Ovary (tissue), 9 donors: Measurements from ENCODE around the gene PSMA2. TPM values are rescaled to one million over a fixed set of nuclear protein-coding genes. Genes with fewer than 3 reads are reported as not detected.

Experiments
- DNase-seq, 5 donors: peaks; one replicate each; pipeline ENCODE4 v3.0.0-alpha.2; 2019 to 2020
- H3K27ac ChIP-seq, 2 donors: fragments of 200-600 bp; one replicate each; pipeline versions ENCODE4 v1.5.1 to v1.8.0; 2019 to 2022
- H3K27me3 ChIP-seq: fragments of 200-600 bp; one replicate; pipeline ENCODE4 v1.8.0; 2022
- H3K36me3 ChIP-seq: fragments of 200-600 bp; sonication (generic); one replicate; pipeline ENCODE4 v1.5.1; 2019
- H3K4me1 ChIP-seq: one replicate; pipeline ENCODE4 v1.8.1; 2013; ENCODE audit warnings: mild to moderate bottlenecking, moderate library complexity; ENCODE audit not compliant: insufficient read depth
- H3K4me3 ChIP-seq: fragments of 200-600 bp; sonication (generic); one replicate; pipeline ENCODE4 v1.5.1; 2017
- H3K9me3 ChIP-seq, 2 donors: fragments of 200-600 bp in 1 of 2; sonication (generic) in 1 of 2; one replicate each; pipeline versions ENCODE4 v1.5.1 to v1.8.1; 2013 to 2019; ENCODE audit warnings: mild to moderate bottlenecking in 1 of 2, moderate library complexity in 1 of 2
- CTCF ChIP-seq, 3 donors: fragments of 450-650 bp in 2 of 3; fragments of 200-600 bp in 1 of 3; IDR thresholded peaks; one replicate each; pipeline versions ENCODE4 v1.5.1 to v1.8.0; 2016 to 2022; ENCODE audit warnings: antibody characterized with exemption in 3 of 3, mild to moderate bottlenecking in 1 of 3
- EP300 ChIP-seq: sonication (generic); formaldehyde crosslinking; IDR thresholded peaks from one replicate; pipeline ENCODE4 v1.6.1; 2017; ENCODE audit warnings: antibody characterized with exemption
- POLR2A ChIP-seq: fragments of 450-650 bp; IDR thresholded peaks from one replicate; pipeline ENCODE4 v1.6.1; 2017; ENCODE audit warnings: antibody characterized with exemption, mild to moderate bottlenecking, moderate library complexity
- WGBS, 3 donors: extraction: QIAGEN DNeasy Blood & Tissue Kit in 1 of 3; methylation state at CpG; one replicate each; pipeline versions ENCODE4 v1.1.5 to v1.1.7; 2013 to 2017; 5-methylcytosine and 5-hydroxymethylcytosine counted together
- intact Hi-C, 4 donors: fragments of 100-400 bp; cut with DNase I; formaldehyde crosslinking; loops; one replicate each; pipeline versions ENCODE4 v1.11.0 to v1.15.1; 2022 to 2023
- polyA plus RNA-seq, 2 donors: library from polyadenylated mRNA; stranded (reverse); fragments of 200-250 nt in 1 of 2; fragments of 350-450 nt in 1 of 2; fragmentation: Illumina TruSeq in 1 of 2; extraction: RNeasy Lipid Tissue Mini Kit (QIAGEN cat#74804) in 1 of 2; gene quantifications; one replicate each; pipeline ENCODE4 v1.2.3, GENCODE V29; 2013 to 2014
- total RNA-seq, 7 donors: library from RNA; depleted of rRNA in 2 of 7; stranded (reverse); fragments of >200 nt in 2 of 7; fragmentation: NEBNext Ultra II Directional in 3 of 7; extraction: Animal tissue kit (Norgen Biotek cat#: 25700) in 3 of 7; gene quantifications; one replicate each; pipeline versions ENCODE4 v1.1.0 to v1.2.4, GENCODE V29; 2016 to 2023
- donor health status: DM: no; HTN: no; CAD: no; lungs with moderate emphysema.
- donor health status: DM: no; HTN: no; CAD: no.
- donor health status: Bipolar disorder and iron deficiency.
- donor health status: DM: yes; HTN: yes; CAD: no.
- donor health status: DM: no; HTN: no; CAD: no.
- donor health status: DM: yes; HTN: yes; CAD: no.

The PSMA2 gene
- total and polyA plus RNA-seq, 9 donors, result 43.6 to 79.0 (median 53.7) TPM

GRCh38 chr7:42939457-42940240 is 7.7 kb upstream of the PSMA2 start:
- TF ChIP-seq POLR2A (no peak), EP300 (no peak), CTCF (IDR thresholded peaks at IDR 0.05) (no peak)
- intact Hi-C loops, result loop anchor here in 3 of 4 donors (5.0 to 10.0 kb wide), 4 partner anchors 323 to 775 kb away; no protein-coding TSS in a partner anchor
- Histone ChIP-seq H3K36me3 (no peaks in the 10 kb centered on the region), H3K27ac (no peak overlapping the region), H3K4me3 (no peak overlapping the region), H3K4me1 (no peaks in the 10 kb centered on the region), H3K9me3 (no peaks in the 10 kb centered on the region), H3K27me3 (no peaks in the 10 kb centered on the region)
- DNase-seq, result no peak
- WGBS, 3 donors, result 81 to 91% (median 88%) methylated on average over 4 of the region's 4 CpGs

GRCh38 chr7:42935861-42936260 is 3.9 kb upstream of the PSMA2 start:
- Histone ChIP-seq H3K27ac (no peak overlapping the region), H3K27me3 (no peaks in the 10 kb centered on the region), H3K4me1 (peaks cover 5% of the 10 kb centered on the region), H3K36me3 (no peaks in the 10 kb centered on the region), H3K4me3 (no peak overlapping the region), H3K9me3 (no peaks in the 10 kb centered on the region)
- intact Hi-C loops, result no loop called here
- no peak for TF ChIP-seq CTCF (IDR thresholded peaks at IDR 0.05)
- TF ChIP-seq POLR2A, result no peak
- no peak for TF ChIP-seq EP300
- WGBS, 3 donors, result 85 to 91% (median 90%) methylated on average over 5 of the region's 5 CpGs
- no peak for DNase-seq

- 68 to 74% (median 72%) methylated on average over 3 of the region's 3 CpGs for WGBS, 3 donors
- no peaks in the 10 kb centered on the region for H3K9me3 ChIP-seq
- no peak overlapping the region for H3K27ac ChIP-seq
- intact Hi-C loops, result no loop called here
- peaks cover 15% of the 10 kb centered on the region for H3K4me1 ChIP-seq
- H3K4me3 ChIP-seq, result no peak overlapping the region
- TF ChIP-seq EP300 (no peak), POLR2A (no peak), CTCF (IDR thresholded peaks at IDR 0.05) (no peak)
- no peaks in the 10 kb centered on the region for H3K36me3 ChIP-seq
- H3K27me3 ChIP-seq, result no peaks in the 10 kb centered on the region
- no peak for DNase-seq
These were observed 2.3 kb upstream of the PSMA2 start for GRCh38 chr7:42934291-42934690.

- no peaks in the 10 kb centered on the region for H3K27me3 ChIP-seq
- DNase-seq, result no peak
- intact Hi-C loops, result no loop called here
- peaks cover 15% of the 10 kb centered on the region for H3K4me1 ChIP-seq
- H3K36me3 ChIP-seq, result no peaks in the 10 kb centered on the region
- TF ChIP-seq POLR2A (no peak), CTCF (IDR thresholded peaks at IDR 0.05) (no peak), EP300 (no peak)
- 1% methylated on average over 17 of the region's 17 CpGs for WGBS, 3 donors
- H3K4me3 ChIP-seq, result peak overlapping the region; percentile 77
- H3K27ac ChIP-seq, result peak overlapping the region; percentile 27 to 59
- H3K9me3 ChIP-seq, result no peaks in the 10 kb centered on the region
These were observed 1.0 kb upstream of the PSMA2 start for GRCh38 chr7:42932811-42933591.
